Dedifferentiated amniotic fluid mesenchymal stem cell (primary cell): ENCODE results near the gene PHLPP1.
A peak's percentile ranks its signal among the peaks of the same experiment; 100 is the strongest.

Experiments used
- DNase-seq: peaks from one replicate; pipeline ENCODE4 v3.0.0-alpha.2; 2016; ENCODE audit errors: extremely low spot score

PHLPP1 gene

DNA sequence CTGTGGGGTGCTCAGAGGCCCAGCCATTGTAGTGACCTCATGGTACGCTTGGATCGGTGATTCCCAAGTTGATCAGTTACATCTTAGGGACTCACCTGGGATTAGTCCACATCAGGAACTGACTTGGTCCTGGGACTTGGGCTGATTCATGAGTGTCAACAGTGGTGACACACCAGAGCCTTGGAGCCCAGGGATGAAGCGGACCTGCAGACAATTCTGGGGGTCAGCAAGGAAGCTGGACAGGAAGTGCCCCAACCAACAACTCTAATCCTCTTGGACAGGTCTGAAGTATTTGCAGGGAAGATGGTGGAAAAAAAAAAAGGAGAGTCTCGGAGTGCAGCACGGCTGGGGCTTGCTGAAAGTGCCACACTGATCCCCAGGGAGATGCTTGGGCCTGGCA, 288.6 kb downstream of the PHLPP1 start:
- DNase-seq = no peak

DNA sequence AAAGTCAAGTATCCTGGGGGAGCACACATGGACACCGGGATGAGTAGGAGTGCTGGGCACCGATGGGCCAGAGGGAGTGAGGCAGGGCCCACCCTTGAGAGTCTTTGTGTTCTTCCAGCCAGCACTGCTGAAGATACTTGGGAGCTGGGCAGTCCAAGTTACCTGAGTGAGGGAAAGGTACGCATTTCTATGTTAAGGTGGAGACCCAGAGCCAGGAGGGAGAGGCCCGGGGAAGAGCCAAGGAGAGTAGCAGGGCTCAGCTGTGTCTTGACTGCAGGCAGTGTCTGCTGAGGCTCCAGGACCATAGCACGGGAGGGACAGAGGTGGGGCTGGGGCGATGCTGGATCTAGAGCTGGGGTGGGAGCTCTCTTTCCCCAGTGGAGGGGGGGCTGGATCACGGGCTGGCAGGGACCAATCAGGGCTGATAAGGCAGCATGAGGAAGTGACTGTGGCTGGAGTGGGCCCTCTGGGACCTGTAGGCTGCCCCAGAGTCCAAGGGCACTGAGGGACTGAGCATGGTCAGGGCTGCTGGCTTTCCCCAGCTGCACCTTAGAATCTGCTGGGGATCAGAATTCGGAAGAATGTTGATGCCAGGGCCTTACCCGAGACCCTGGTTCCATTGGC, 289.2 kb downstream of the PHLPP1 start:
- no peak for DNase-seq

DNA sequence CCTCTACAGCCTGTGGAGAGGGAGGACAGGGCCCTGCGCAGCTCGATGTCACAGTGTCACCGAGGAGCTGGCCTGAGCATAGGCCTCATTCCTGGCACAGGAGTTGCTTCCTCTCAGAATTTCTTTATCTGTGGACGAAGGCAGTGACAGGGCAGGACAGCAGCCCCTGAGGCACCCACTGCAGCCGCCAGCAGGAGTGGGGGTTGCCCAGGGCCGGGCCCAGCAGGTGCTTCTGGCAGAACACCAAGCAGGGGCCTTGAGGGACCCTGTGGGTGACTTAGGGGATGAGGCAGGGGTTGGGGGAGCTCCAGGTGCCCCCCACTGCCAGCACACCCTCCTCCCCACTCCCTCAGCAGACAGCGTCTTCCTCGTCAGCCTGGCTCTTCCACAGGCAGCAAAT, 290.0 kb downstream of the PHLPP1 start:
- DNase-seq = no peak

DNA sequence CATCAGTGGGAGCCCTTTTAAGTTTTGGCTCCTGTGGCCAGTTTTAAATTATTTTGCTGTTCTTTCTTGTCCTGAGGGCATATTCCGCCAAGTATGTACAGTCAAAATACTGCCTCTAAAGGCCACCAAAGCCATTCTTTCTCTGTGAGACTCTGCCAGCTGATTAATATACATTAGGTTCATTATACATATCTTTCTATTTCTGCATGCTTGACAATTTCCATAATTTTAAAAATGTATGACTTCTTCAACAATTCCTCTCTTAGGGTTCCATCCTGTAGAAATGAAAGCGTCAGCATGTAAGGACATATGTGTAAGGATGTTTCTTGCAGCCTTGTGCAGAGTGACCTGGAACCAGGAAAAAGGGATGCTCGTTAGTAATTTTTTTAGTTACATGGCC, 291.9 kb downstream of the PHLPP1 start:
- DNase-seq = no peak

DNA sequence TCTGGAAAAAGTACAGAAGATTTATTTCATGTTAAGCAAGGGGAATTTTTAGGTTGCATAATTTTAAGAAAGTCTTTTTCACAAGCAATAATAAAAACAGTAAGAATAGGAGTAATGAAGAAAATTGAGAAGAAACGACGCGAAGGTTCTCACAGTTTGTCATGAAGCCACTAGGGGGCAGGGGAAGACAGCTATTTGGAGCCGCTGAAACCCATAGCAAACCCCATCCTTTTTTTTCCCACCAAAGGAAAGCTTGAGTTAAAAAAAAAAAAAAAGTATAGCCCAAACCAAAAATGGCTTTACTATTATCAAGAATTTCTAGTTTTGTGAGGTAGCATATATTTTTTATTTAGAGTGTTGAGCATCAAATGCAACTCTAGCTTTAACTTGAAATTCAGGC, 300.9 kb downstream of the PHLPP1 start:
- peak; percentile 69 for DNase-seq

DNA sequence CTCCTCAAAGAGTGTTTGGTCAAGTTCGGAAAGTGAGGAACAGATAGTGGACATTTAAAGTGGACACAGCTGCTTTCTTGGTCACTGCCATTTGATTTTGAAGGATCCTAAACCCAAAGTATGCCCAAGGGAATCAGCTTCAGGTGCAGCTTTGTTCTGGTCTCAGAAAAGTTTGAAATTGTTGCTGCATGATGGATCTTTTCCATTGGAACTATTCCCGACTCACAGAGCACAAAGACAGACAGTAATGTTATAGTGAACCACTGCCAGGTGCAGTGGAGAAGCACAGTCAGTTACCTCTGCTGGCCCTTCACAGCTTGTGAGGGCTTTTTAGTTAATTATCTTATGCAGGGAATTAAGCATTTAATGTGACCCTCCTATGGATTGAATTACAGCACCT, 301.7 kb downstream of the PHLPP1 start:
- DNase-seq = no peak

DNA sequence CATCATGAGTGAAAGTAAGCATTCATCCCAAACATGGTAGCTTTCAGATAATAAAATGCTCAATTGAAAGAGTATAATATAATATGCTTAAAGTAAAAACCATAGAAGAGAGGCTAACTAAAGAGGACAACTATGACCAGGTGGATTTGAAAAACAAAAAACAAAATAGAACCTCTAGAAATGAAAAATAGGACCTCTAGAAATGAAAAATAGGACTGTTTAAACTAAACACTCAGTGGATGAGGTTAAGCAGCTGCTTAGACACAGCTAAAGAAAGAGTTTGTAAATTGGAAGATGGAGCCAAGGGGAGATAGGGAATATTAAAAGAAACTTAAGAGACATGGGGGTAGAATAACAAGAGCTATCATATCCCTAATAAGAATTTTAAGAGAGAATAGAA, 302.6 kb downstream of the PHLPP1 start:
- DNase-seq = no peak

DNA sequence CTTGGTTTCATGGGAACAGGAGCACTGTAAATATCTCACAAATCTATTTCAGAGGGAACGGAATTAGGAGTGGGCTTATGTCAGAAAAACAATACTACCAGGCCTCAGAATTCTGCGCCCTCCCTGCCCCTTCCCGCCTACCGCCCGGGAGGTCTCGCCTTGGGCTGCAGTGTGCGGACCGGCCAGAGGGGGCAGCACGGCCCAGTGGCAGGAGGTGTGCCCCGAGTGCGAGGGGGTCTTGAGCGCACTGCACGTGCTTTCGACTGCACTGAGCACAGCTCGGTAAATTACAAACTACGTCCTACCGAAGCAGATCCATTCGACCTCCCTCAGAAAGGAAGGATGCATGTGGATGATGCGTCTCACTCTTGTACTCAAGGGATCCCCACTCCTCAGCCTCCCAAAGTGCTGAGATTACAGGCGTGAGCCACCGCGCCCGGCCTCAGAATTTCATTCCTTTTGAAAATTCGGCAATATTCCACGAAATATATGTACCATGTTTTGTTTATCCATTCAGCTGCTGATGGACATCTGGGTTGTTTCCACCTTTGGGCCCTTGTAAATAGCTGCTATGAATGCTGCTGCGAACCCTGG, 307.2 kb downstream of the PHLPP1 start:
- no peak for DNase-seq

DNA sequence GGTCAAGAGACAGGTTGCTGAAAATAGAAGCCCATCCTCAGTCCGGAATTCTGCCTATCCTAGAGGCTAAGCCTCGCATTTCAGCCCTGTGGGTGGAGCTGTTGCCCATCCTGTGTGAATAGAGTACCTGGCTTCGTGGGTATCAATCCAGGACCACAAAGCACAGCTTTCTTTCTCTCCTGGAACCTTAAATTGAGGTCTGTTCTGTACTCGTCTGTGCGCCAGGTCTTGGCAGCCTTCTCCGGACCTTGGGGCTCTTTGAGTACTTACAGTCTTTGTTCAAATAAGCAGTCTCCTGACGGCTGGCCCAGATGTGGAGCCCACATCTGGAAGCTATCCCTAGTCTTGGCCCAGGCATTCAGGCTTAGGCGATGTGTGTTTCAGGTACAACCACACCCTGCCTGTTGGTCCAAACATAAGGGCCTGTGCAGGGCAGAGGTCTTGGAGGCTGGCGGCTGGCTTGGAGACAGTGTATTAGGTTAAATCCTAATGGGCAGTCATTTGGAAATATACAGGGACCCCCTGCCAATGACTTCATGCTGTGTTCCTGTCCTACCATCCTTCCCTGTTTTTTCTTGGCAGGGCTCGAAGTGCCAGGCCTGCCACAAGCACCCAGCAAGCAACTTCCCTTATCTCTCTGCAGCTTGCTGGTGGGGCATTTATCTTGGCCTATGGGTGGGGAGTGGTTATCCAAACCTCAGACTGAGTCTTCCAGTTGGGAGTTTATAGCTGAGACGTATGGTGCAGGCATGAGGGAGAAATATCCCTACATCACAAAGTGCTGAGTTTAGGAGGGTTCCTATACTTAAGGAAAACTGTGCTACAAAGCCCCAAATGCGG, 310.1 kb downstream of the PHLPP1 start:
- no peak for DNase-seq

DNA sequence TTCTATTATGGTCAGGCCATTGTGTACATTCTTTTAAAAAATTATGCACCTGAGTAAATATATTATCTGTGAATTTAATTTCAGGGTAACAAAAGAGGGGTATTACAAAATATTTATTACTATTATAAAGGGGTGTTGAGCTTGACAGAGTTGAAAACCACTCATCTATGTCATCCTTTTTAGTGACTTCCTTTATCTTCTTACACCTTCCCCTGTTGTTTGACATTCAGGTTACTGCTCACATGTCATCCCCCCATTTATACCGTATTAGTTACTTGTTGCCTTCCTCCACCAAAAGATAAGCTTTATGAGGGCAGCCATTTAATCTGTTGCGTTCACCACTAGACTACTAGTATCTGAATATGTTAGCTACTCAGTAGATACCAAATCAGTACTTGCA, 313.0 kb downstream of the PHLPP1 start:
- no peak for DNase-seq
